GDM1 (cell line): ENCODE measurements around the gene GPBAR1.

ENCODE experiments used
- DNase-seq: peaks from one replicate; lab custom pipeline; 2025; lab: John Stamatoyannopoulos, UW

GPBAR1 gene

GRCh38 chr2:218244665-218245064 lies 16.1 kb upstream of the GPBAR1 start:
- no peak for DNase-seq

GRCh38 chr2:218245214-218245613 lies 15.6 kb upstream of the GPBAR1 start:
- no peak for DNase-seq

GRCh38 chr2:218249691-218250090 lies 11.1 kb upstream of the GPBAR1 start:
- DNase-seq = no peak

GRCh38 chr2:218252509-218253231 lies 8.1 kb upstream of the GPBAR1 start:
- peak; percentile 50 for DNase-seq

- no peak for DNase-seq
Measured at GRCh38 chr2:218253232-218253625, 7.6 kb upstream of the GPBAR1 start.

GRCh38 chr2:218255446-218255845 lies 5.4 kb upstream of the GPBAR1 start:
- no peak for DNase-seq

GRCh38 chr2:218256612-218257350 lies 4.0 kb upstream of the GPBAR1 start:
- DNase-seq = no peak

GRCh38 chr2:218257390-218257981 lies 3.3 kb upstream of the GPBAR1 start:
- peak; percentile 60 for DNase-seq

GRCh38 chr2:218259099-218259961 lies 1.5 kb upstream of the GPBAR1 start:
- DNase-seq = no peak

GRCh38 chr2:218260166-218260565 lies 649 bp upstream of the GPBAR1 start:
- no peak for DNase-seq

GRCh38 chr2:218261423-218262236 lies 815 bp downstream of the GPBAR1 start:
- DNase-seq = no peak

GRCh38 chr2:218262237-218262600 lies 1.4 kb downstream of the GPBAR1 start:
- DNase-seq = no peak

GRCh38 chr2:218262631-218263586 lies 2.1 kb downstream of the GPBAR1 start:
- DNase-seq = no peak

GRCh38 chr2:218263817-218264641 lies 3.2 kb downstream of the GPBAR1 start:
- no peak for DNase-seq

- no peak for DNase-seq
Measured at GRCh38 chr2:218264773-218265561, 4.2 kb downstream of the GPBAR1 start.

- no peak for DNase-seq
Measured at GRCh38 chr2:218265626-218266025, 4.8 kb downstream of the GPBAR1 start.

GRCh38 chr2:218266316-218266979 lies 5.6 kb downstream of the GPBAR1 start:
- no peak for DNase-seq

GRCh38 chr2:218267259-218267658 lies 6.4 kb downstream of the GPBAR1 start:
- DNase-seq = no peak
